CD14-positive monocyte (primary cell): Measurements from ENCODE around the gene MARVELD2. TPM values are rescaled to one million over a fixed set of nuclear protein-coding genes. Genes with fewer than 3 reads are reported as not detected.
"Not testable (repeated sequence)": the region's sequence is repeated elsewhere in the genome, so short reads cannot be mapped to it uniquely, and the experiment has no call there.

Experiments used
- DNase-seq, 3 donors: peaks; one replicate each; pipeline ENCODE4 v3.0.0-alpha.2; 2011 to 2022
- H2AFZ ChIP-seq: 2 replicates; pipeline ENCODE4 v1.6.0; 2012; ENCODE audit warnings: mild to moderate bottlenecking, low read depth, low read length, inconsistent platforms; ENCODE audit not compliant: insufficient read depth, poor library complexity, severe bottlenecking
- H3K27ac ChIP-seq, 2 donors: 1 replicate in 1 of 2; 2 replicates in 1 of 2; pipeline ENCODE4 v1.5.1; 2012 to 2013; ENCODE audit warnings: low read length in 2 of 2, control low read depth in 1 of 2, inconsistent platforms in 1 of 2, low read depth in 1 of 2, mild to moderate bottlenecking in 1 of 2
- H3K27me3 ChIP-seq, 2 donors: one replicate each; pipeline versions ENCODE4 v1.6.0 to v1.6.1; 2011 to 2013; ENCODE audit warnings: low read length in 2 of 2; ENCODE audit not compliant: control insufficient read depth in 2 of 2, insufficient read depth in 2 of 2
- H3K36me3 ChIP-seq, 2 donors: replicated peaks in 1 of 2; 1 replicate in 1 of 2; 2 replicates in 1 of 2; pipeline versions ENCODE4 v1.5.1 to v1.6.1; 2012 to 2013; ENCODE audit warnings: low read length in 2 of 2, control low read depth in 1 of 2, inconsistent platforms in 1 of 2, mild to moderate bottlenecking in 1 of 2; ENCODE audit not compliant: insufficient read depth in 2 of 2, control insufficient read depth in 1 of 2
- H3K4me1 ChIP-seq, 2 donors: 1 replicate in 1 of 2; 2 replicates in 1 of 2; pipeline versions ENCODE4 v1.5.1 to v1.6.1; 2012 to 2013; ENCODE audit warnings: low read length in 2 of 2, control low read depth in 1 of 2, inconsistent platforms in 1 of 2, mild to moderate bottlenecking in 1 of 2, moderate library complexity in 1 of 2; ENCODE audit not compliant: insufficient read depth in 2 of 2, control insufficient read depth in 1 of 2
- H3K4me2 ChIP-seq: replicated peaks from 2 replicates; pipeline ENCODE3; 2012; ENCODE audit warnings: low read length, moderate library complexity, mild to moderate bottlenecking; ENCODE audit not compliant: poor library complexity, severe bottlenecking; ENCODE audit errors: extremely low read depth
- H3K4me3 ChIP-seq, 3 experiments: fragments of 200-600 bp in 1 of 3; sonication (generic) in 1 of 3; replicated peaks in 1 of 3; 1 replicate in 2 of 3; 2 replicates in 1 of 3; pipeline ENCODE4 v1.5.1; 2011 to 2013; ENCODE audit warnings: low read length in 3 of 3, mild to moderate bottlenecking in 3 of 3, control low read depth in 2 of 3, low read depth in 2 of 3, inconsistent platforms in 1 of 3, moderate library complexity in 1 of 3
- H3K79me2 ChIP-seq: 2 replicates; pipeline ENCODE4 v1.6.0; 2012; ENCODE audit warnings: mild to moderate bottlenecking, control low read depth, inconsistent platforms, low read length, moderate library complexity; ENCODE audit not compliant: insufficient read depth
- H3K9ac ChIP-seq: 2 replicates; pipeline ENCODE4 v1.6.0; 2017; ENCODE audit warnings: low read length, mild to moderate bottlenecking; ENCODE audit not compliant: insufficient read depth, poor library complexity, severe bottlenecking
- H3K9me3 ChIP-seq, 2 donors: replicated peaks in 1 of 2; 1 replicate in 1 of 2; 2 replicates in 1 of 2; pipeline versions ENCODE4 v1.5.1 to v1.6.1; 2012 to 2013; ENCODE audit warnings: low read length in 2 of 2, control low read depth in 1 of 2; ENCODE audit not compliant: control insufficient read depth in 1 of 2, insufficient read depth in 1 of 2
- H4K20me1 ChIP-seq: 2 replicates; pipeline ENCODE4 v1.6.0; 2012; ENCODE audit warnings: mild to moderate bottlenecking, low read length, control low read depth, moderate library complexity; ENCODE audit not compliant: insufficient read depth
- H3K27ac Mint-ChIP-seq, 7 donors: one replicate each; pipeline ENCODE4 v1.8.0; 2020; ENCODE audit warnings: mild to moderate bottlenecking in 7 of 7, mixed read lengths in 7 of 7, moderate library complexity in 6 of 7, inconsistent platforms in 2 of 7
- H3K27me3 Mint-ChIP-seq, 3 donors: one replicate each; pipeline ENCODE4 v1.8.0; 2021 to 2022; ENCODE audit warnings: low read depth in 3 of 3, mild to moderate bottlenecking in 3 of 3, mixed read lengths in 3 of 3, moderate library complexity in 3 of 3, inconsistent platforms in 1 of 3
- H3K36me3 Mint-ChIP-seq, 2 donors: one replicate each; pipeline ENCODE4 v1.8.0; 2020; ENCODE audit warnings: mixed read lengths in 2 of 2, inconsistent platforms in 1 of 2, mild to moderate bottlenecking in 1 of 2
- H3K4me1 Mint-ChIP-seq: one replicate; pipeline ENCODE4 v1.8.0; 2020; ENCODE audit warnings: mild to moderate bottlenecking, mixed read lengths
- H3K4me3 Mint-ChIP-seq, 2 donors: one replicate each; pipeline ENCODE4 v1.8.0; 2020; ENCODE audit warnings: mild to moderate bottlenecking in 2 of 2, mixed read lengths in 2 of 2, moderate library complexity in 1 of 2
- H3K9me3 Mint-ChIP-seq, 7 donors: one replicate each; pipeline ENCODE4 v1.8.0; 2020 to 2022; ENCODE audit warnings: mixed read lengths in 7 of 7, mild to moderate bottlenecking in 6 of 7, moderate library complexity in 6 of 7, inconsistent platforms in 2 of 7
- WGBS: methylation state at CpG from one replicate; pipeline ENCODE4 v1.1.5; 2013; ENCODE audit warnings: missing lambda C conversion rate; ENCODE audit not compliant: insufficient coverage; 5-methylcytosine and 5-hydroxymethylcytosine counted together
- intact Hi-C, 2 donors: fragments of 100-400 bp; cut with micrococcal nuclease; formaldehyde crosslinking; loops; one replicate each; pipeline versions ENCODE4 v1.15.0 to v1.15.1; 2023
- polyA plus RNA-seq, 3 donors: library from polyadenylated mRNA; depleted of rRNA in 1 of 3; unstranded in 2 of 3; stranded (reverse) in 1 of 3; fragments of 300-500 nt in 2 of 3; fragments of >200 nt in 1 of 3; fragmentation: Illumina TruSeq in 2 of 3; gene quantifications; 1 replicate in 2 of 3; 2 replicates in 1 of 3; pipeline ENCODE4 v1.2.3, GENCODE V29; 2012 to 2021
- TF ChIP-seq, protein P1 (sequence below): fragments of 200-600 bp; IDR thresholded peaks from one replicate; pipeline ENCODE4 v1.8.0; 2022; ENCODE audit warnings: antibody characterized with exemption, mild to moderate bottlenecking

The MARVELD2 gene
- polyA plus RNA-seq, 3 donors: 0.15 TPM; not detected in 2

DNA sequence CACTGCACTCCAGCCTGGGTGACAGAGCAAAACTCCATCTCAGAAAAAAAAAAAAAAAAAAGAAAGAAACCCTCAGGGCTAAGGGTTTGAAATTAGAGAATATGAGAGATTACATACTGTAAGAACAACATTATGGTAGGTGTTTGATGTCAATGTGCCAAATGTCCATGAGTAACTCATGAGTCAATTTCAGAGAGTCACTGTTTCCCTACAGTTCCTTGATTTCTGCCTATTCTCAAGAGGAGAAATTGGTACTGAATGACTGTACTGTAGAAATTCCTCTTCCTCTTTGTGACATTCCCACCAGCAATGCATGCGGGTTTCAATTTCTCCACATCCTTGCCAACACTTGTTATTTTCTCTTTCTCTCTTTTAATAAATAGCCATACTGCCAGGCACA, 35.2 kb downstream of the MARVELD2 start:
- Histone ChIP-seq H3K36me3 (no peaks in the 10 kb centered on the region), H3K4me3 (no peak overlapping the region), H3K27ac (no peak overlapping the region), H2AFZ (no peak overlapping the region), H3K4me2 (no peak overlapping the region), H3K4me1 (no peaks in the 10 kb centered on the region), H3K9me3 (no peaks in the 10 kb centered on the region), H4K20me1 (no peaks in the 10 kb centered on the region), H3K79me2 (no peaks in the 10 kb centered on the region), H3K27me3 (no peaks in the 10 kb centered on the region), H3K9ac (no peak overlapping the region)
- TF ChIP-seq, protein P1, sequence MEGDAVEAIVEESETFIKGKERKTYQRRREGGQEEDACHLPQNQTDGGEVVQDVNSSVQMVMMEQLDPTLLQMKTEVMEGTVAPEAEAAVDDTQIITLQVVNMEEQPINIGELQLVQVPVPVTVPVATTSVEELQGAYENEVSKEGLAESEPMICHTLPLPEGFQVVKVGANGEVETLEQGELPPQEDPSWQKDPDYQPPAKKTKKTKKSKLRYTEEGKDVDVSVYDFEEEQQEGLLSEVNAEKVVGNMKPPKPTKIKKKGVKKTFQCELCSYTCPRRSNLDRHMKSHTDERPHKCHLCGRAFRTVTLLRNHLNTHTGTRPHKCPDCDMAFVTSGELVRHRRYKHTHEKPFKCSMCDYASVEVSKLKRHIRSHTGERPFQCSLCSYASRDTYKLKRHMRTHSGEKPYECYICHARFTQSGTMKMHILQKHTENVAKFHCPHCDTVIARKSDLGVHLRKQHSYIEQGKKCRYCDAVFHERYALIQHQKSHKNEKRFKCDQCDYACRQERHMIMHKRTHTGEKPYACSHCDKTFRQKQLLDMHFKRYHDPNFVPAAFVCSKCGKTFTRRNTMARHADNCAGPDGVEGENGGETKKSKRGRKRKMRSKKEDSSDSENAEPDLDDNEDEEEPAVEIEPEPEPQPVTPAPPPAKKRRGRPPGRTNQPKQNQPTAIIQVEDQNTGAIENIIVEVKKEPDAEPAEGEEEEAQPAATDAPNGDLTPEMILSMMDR: no peak
- intact Hi-C loops: no loop called here
- Mint-ChIP-seq H3K4me1 (peaks cover 2% of the 10 kb centered on the region), H3K27ac (no peak overlapping the region), H3K27me3 (peaks cover 1 to 4% (median 4%) of the 10 kb centered on the region in 3 donors), H3K9me3 (peaks cover 0 to 2% (median 0%) of the 10 kb centered on the region in 7 donors), H3K36me3 (no peaks in the 10 kb centered on the region), H3K4me3 (no peak overlapping the region)
- no CpG with 5 or more reads among the region's 1 CpG for WGBS
- peak in 1 of 3 donors; percentile 8 for DNase-seq

DNA sequence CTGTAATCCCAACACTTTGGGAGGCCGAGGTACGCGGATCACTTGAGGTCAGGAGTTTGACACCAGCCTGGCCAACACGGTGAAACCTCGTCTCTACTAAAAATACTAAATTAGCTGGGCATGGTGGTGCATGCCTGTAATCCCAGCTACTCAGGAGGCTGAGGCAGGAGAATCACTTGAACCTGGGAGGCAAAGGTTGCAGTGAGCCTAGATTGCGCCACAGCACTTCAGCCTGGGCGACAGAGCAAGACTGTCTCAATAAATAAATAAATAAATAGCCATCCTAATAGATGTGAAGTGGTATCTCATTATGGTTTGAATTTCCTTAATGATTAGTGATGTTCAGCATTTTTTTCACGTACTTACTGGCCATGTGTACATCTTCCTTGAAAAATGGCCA, 35.6 kb downstream of the MARVELD2 start:
- H4K20me1 ChIP-seq, H3K4me3 ChIP-seq, H3K79me2 ChIP-seq, H3K27ac Mint-ChIP-seq, H3K9me3 Mint-ChIP-seq, intact Hi-C loops, H3K9me3 ChIP-seq, H3K36me3 Mint-ChIP-seq, H3K4me1 ChIP-seq, DNase-seq, H3K27me3 ChIP-seq, H3K4me2 ChIP-seq, H3K9ac ChIP-seq, H2AFZ ChIP-seq, H3K36me3 ChIP-seq, H3K4me1 Mint-ChIP-seq, H3K27me3 Mint-ChIP-seq, H3K27ac ChIP-seq, H3K4me3 Mint-ChIP-seq: not testable (repeated sequence)
- 100% methylated on average over 2 of the region's 8 CpGs for WGBS
